DOHH2 (cell line): ENCODE data around the gene MYL12A.

Experiments used
- EZH2phosphoT487 ChIP-seq: fragments of 200-600 bp; sonication (generic); IDR thresholded peaks from 2 replicates; pipeline ENCODE4 v1.6.1; 2017; ENCODE audit warnings: borderline replicate concordance, mild to moderate bottlenecking, antibody characterized with exemption, low read length, moderate library complexity, mixed read lengths
- TF ChIP-seq, protein P1 (sequence below): fragments of 200-600 bp; sonication (generic); IDR thresholded peaks from one replicate; pipeline ENCODE4 v1.5.1; 2014; ENCODE audit warnings: antibody characterized with exemption, mild to moderate bottlenecking, low read depth, low read length; ENCODE audit not compliant: poor library complexity, severe bottlenecking

DNA sequence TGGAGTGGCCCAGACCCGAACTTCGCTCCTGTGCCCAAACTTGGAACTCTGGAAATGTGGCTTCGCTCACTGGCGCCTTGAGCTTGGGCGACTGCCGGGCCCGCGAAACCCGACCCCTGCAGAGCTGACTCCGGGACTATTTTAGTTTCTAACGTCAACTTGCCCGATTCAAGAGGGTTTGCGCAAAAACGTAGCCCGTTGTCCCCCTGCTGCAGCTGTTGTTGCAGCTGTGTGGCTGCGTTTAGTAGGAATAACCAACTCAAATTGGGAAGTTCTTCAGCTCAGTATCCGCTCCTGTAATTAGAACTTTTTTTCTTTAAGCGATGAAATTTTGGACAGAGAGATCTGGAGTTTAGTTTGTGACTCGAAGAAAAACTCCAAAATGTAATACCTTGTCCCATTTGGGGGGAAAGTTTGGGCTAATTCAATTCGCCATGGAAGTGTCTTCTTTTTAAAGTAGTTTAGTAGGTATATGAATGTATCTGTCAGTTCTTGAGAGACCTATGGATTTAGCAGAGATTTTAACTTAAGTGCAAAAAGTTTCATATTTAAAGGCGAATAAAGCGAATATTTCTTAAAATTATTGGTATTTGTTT lies 559 bp downstream of the MYL12A start:
- TF ChIP-seq, protein P1, sequence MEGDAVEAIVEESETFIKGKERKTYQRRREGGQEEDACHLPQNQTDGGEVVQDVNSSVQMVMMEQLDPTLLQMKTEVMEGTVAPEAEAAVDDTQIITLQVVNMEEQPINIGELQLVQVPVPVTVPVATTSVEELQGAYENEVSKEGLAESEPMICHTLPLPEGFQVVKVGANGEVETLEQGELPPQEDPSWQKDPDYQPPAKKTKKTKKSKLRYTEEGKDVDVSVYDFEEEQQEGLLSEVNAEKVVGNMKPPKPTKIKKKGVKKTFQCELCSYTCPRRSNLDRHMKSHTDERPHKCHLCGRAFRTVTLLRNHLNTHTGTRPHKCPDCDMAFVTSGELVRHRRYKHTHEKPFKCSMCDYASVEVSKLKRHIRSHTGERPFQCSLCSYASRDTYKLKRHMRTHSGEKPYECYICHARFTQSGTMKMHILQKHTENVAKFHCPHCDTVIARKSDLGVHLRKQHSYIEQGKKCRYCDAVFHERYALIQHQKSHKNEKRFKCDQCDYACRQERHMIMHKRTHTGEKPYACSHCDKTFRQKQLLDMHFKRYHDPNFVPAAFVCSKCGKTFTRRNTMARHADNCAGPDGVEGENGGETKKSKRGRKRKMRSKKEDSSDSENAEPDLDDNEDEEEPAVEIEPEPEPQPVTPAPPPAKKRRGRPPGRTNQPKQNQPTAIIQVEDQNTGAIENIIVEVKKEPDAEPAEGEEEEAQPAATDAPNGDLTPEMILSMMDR = no peak
- TF ChIP-seq EZH2phosphoT487 = no peak
